T-helper 9 cell (primary cell): ENCODE results near the gene ADGRG7.
"Not testable (repeated sequence)": the region's sequence is repeated elsewhere in the genome, so short reads cannot be mapped to it uniquely, and the experiment has no call there.

ENCODE experiments used
- DNase-seq: peaks from one replicate; pipeline ENCODE4 v3.0.0-alpha.2; 2020
- total RNA-seq, 2 donors: gene quantifications; one replicate each; lab custom pipeline; 2026; lab: John Stamatoyannopoulos, UW

Gene ADGRG7, protein sequence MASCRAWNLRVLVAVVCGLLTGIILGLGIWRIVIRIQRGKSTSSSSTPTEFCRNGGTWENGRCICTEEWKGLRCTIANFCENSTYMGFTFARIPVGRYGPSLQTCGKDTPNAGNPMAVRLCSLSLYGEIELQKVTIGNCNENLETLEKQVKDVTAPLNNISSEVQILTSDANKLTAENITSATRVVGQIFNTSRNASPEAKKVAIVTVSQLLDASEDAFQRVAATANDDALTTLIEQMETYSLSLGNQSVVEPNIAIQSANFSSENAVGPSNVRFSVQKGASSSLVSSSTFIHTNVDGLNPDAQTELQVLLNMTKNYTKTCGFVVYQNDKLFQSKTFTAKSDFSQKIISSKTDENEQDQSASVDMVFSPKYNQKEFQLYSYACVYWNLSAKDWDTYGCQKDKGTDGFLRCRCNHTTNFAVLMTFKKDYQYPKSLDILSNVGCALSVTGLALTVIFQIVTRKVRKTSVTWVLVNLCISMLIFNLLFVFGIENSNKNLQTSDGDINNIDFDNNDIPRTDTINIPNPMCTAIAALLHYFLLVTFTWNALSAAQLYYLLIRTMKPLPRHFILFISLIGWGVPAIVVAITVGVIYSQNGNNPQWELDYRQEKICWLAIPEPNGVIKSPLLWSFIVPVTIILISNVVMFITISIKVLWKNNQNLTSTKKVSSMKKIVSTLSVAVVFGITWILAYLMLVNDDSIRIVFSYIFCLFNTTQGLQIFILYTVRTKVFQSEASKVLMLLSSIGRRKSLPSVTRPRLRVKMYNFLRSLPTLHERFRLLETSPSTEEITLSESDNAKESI
- total RNA-seq, result 0 reads per million in 2 donors

DNA sequence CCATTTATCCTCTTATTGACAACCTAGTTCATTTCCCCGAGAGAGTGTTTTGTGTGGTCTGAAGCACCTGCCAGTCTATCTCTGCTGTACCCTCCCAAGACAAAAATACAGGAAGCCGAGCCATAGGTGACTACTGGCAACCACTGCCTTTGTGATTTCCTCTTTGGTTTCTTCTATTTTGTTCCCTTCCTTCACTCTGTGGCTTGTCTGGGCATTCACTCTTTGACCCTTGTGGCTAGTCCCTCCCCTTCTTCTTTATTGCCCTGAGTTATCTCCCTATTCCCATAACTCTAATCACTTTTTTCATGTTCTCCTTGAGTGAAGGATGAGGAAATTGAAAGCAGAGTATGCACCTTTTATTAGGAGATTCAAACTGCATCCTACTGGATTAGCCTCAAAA lies at the start of gene ADGRG7:
TSS of gene ADGRG7 (plus strand) at position 297 of the 400 bp plus-strand sequence. CDS start 256 bp downstream, outside the sequence.
- no peak for DNase-seq

DNA sequence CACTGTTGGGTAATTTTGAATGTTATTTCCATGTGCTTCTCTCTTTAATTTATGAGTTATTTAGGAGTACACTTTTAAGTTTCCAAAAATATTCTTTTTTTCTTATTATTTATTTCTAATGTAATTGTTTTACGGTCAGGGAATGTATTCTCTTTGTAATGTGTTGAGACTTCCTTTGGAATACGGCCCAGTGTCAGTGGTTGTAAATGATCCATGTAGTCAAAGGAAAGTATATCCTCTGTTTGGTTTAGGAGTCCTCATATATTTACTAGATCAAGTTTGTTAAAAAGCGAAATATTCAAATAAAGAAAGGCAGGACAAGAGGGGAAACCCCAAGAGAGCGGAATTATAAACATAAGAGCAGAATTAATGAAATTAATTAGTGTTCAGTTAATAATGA lies 49.0 kb upstream of the ADGRG7 start:
- DNase-seq, result no peak

DNA sequence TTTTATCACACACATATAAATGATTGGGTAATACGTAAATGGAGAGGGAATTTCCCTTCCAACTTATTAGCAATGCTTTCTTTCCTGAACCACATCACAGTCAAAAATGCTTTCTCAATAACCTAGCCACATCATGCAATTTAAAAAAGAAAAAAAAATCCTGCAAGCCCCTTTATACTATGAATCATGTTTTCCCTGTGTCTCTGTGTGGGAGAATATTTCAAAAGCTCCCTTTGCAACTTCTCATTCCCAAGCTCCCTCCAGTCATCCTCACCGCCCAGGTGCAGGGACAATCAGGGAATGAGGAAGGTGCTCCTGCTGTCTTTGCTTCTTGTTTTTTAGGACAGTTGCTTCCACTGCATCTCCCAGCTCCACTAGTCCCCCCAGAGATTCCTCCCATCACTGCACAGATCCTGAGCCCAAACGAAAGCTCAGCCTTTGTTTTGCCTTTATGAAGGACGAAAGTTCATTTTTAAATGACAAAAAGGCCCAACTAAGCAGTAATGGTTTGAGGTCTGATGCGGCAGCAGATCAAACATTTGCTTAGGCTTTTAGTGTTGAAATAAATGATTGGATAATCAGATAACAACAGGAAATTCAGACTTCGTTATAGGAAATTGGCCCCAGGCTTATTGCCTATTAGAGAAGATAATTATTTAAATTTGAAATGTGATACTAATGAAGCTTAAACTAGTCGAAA lies 47.8 kb upstream of the ADGRG7 start:
- DNase-seq, result no peak

GRCh38 chr3:100562224-100562857 lies 47.1 kb upstream of the ADGRG7 start:
- DNase-seq, result no peak

DNA sequence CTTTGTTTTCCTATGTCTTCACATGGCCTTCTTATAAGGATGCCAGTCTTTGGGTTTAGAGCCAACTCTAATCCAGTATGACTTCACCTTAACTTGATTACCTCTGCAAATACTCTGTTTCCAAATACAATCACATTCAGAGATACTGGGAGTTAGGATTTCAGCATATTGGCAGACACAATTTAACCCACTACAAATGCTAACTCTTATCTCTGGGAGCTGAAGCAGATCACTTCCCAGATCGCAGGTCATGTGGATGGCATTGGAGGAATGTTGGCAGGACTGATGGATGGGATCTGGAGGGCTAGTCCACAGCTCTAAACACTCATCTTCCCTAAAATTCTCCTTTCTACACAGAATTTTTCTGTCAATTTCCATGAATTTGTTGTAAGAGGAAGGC lies 46.2 kb upstream of the ADGRG7 start:
- no peak for DNase-seq

DNA sequence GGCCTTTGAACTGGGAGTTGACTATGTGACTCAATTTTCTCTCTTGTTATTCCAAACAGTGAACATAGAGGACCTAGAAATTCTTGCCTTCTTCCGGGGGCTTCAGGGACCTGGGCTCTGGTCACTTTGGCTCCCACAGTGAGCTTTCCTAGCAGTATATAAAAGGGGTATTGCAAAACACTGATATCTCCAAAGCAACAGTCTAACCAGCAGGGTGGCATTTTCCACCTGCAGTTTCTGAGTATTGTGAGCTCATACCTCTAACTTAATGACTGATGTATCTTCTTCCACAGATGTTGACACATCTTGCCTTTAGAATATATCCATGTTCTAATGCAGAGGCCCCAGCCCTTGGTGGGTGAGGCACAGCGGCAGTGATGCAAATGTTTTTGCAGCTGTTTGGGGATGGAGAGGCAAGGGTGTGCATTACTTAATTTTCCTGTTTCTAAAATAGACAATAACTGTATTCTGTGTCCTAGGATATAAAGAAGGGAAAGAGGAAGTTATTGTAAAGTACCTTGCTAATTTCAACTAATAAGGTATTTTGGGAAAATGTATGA lies 45.7 kb upstream of the ADGRG7 start:
- no peak for DNase-seq

- no peak for DNase-seq
Measured at GRCh38 chr3:100570811-100571210, 38.6 kb upstream of the ADGRG7 start.

- DNase-seq, result no peak
Measured at GRCh38 chr3:100574536-100574935, 34.9 kb upstream of the ADGRG7 start.

GRCh38 chr3:100575704-100576103 lies 33.7 kb upstream of the ADGRG7 start:
- no peak for DNase-seq

GRCh38 chr3:100577382-100578008 lies 31.9 kb upstream of the ADGRG7 start:
- no peak for DNase-seq

GRCh38 chr3:100578646-100579045 lies 30.8 kb upstream of the ADGRG7 start:
- DNase-seq, result no peak

DNA sequence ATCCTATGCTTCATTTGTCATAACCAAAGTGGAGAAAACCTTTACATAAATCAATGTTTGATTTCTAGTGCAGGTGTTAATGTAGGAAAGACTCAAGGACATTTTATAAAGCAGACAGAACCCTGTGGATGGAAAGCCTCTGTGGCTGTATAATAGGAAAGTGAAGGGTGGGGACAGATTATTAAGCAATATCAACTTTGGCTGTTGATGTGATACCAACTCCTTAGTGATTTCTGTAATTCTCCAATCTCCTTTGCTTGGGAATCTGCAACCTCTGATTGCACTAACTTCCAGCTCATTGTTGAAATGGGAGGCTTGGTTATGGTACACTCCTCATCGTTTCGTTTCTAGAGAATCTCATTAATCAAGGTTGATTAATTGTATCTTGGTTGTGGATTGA lies 29.3 kb upstream of the ADGRG7 start:
- DNase-seq, result no peak

DNA sequence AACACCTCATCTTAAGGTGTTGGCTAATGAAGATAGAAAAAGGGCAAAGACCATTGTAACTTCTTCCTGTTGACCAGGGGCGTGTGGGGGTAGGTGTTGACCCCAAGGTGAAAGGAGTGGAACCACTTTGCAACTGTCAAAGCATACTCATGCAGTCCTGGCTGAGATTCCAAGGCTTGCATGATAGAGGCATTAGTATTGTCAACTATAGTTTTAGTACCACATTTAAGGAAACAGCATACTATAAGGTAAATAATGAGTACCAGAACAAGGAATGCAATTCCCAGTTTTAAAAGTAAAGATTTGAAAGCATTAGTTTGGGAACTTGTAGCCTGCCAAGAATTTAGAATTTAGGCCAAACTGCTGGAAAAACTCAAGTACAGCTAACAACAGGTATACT lies 27.8 kb upstream of the ADGRG7 start:
- DNase-seq, result no peak

DNA sequence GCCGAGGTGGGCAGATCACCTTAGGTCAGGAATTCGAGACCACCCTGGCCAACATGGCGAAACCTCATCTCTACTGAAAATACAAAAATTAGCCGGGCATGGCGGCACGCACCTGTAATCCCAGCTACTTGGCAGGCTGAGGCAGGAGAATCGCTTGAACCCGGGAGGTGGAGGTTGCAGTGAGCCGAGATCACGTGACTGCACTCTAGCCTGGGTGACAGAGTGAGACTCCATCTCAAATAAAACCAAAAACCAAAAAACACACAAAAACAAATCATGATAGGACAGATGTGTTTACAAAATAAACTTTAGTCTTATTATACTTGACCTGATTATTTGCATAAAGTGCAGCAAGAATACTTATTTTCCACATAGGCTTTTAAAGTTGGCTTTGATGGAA lies 27.2 kb upstream of the ADGRG7 start:
- DNase-seq, result not testable (repeated sequence)

- no peak for DNase-seq
Measured at GRCh38 chr3:100584101-100584660, 25.2 kb upstream of the ADGRG7 start.

- no peak for DNase-seq
Measured at GRCh38 chr3:100586832-100587231, 22.6 kb upstream of the ADGRG7 start.

- DNase-seq, result no peak
Measured at GRCh38 chr3:100588251-100588650, 21.1 kb upstream of the ADGRG7 start.

GRCh38 chr3:100590114-100590839 lies 19.1 kb upstream of the ADGRG7 start:
- peak; percentile 40 for DNase-seq

DNA sequence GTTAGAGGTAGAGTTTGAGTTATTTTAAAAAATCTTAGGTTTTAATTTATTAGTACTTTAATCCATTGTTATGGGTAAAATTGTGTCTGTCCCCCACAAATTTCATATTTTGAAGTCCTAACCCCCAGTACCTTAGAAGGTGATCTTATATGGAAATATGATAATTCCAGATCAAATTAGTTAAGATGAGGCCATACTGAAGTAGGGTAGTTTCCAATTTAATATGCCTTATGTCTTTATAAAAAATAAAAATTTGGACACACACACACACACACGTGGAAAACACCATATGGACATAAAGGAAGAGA lies 18.6 kb upstream of the ADGRG7 start:
- no peak for DNase-seq

GRCh38 chr3:100591411-100591810 lies 18.0 kb upstream of the ADGRG7 start:
- no peak for DNase-seq
